Panc1 (cell line): ENCODE measurements around the gene C1D.

Source experiments
- CTCF ChIP-seq: fragments of 450-650 bp; IDR thresholded peaks from 2 replicates; pipeline ENCODE4 v1.5.1; 2017; ENCODE audit warnings: mild to moderate bottlenecking
- REST ChIP-seq, 2 experiments: IDR thresholded peaks; 2 replicates each; pipeline ENCODE4 v1.6.1; 2011 to 2012; ENCODE audit warnings: low read depth in 2 of 2, control low read depth in 1 of 2, low read length in 1 of 2, mild to moderate bottlenecking in 1 of 2, moderate library complexity in 1 of 2; ENCODE audit not compliant: insufficient read depth in 1 of 2
- SIN3A ChIP-seq: IDR thresholded peaks from 2 replicates; pipeline ENCODE4 v1.6.1; 2012; ENCODE audit warnings: low read depth, mild to moderate bottlenecking, low read length, moderate library complexity, borderline replicate concordance; ENCODE audit not compliant: insufficient read depth

- no peak for TF ChIP-seq SIN3A
- TF ChIP-seq CTCF: peak; percentile 69; the same call in 1 of the 2 replicates
- no peak for TF ChIP-seq REST (IDR thresholded peaks at IDR 0.05; ENCODE audit: insufficient read depth in 1 of 2, low read depth in 2 of 2, low read length in 1 of 2)
These were observed 31.2 kb downstream of the C1D start for GRCh38 chr2:68031542-68032160.
